Thymus (tissue), 14 donors: ENCODE results near the gene GYPC. TPM values are rescaled to one million over a fixed set of nuclear protein-coding genes. Genes with fewer than 3 reads are reported as not detected.

Experiments used
- DNase-seq, 9 donors: peaks; one replicate each; pipeline ENCODE4 v3.0.0-alpha.2; 2013; ENCODE audit warnings: low spot score in 9 of 9, low read depth in 6 of 9, missing footprints in 1 of 9
- H3K27ac ChIP-seq, 2 donors: one replicate each; pipeline ENCODE4 v1.5.1; 2013; ENCODE audit warnings: control low read depth in 1 of 2, low read depth in 1 of 2, low read length in 1 of 2, mild to moderate bottlenecking in 1 of 2, moderate library complexity in 1 of 2
- H3K27me3 ChIP-seq, 2 donors: one replicate each; pipeline ENCODE4 v1.5.1; 2013; ENCODE audit warnings: low read length in 1 of 2; ENCODE audit not compliant: control insufficient read depth in 2 of 2, insufficient read depth in 1 of 2
- H3K36me3 ChIP-seq, 2 donors: one replicate each; pipeline ENCODE4 v1.5.1; 2013; ENCODE audit warnings: low read length in 1 of 2, mild to moderate bottlenecking in 1 of 2, moderate library complexity in 1 of 2; ENCODE audit not compliant: control insufficient read depth in 2 of 2, insufficient read depth in 2 of 2
- H3K4me1 ChIP-seq, 2 donors: one replicate each; pipeline ENCODE4 v1.5.1; 2013; ENCODE audit warnings: low read length in 2 of 2; ENCODE audit not compliant: control insufficient read depth in 2 of 2, insufficient read depth in 2 of 2
- H3K4me3 ChIP-seq, 2 donors: one replicate each; pipeline ENCODE4 v1.5.1; 2013; ENCODE audit warnings: low read length in 2 of 2, control low read depth in 1 of 2, mild to moderate bottlenecking in 1 of 2
- H3K9me3 ChIP-seq, 2 donors: one replicate each; pipeline ENCODE4 v1.5.1; 2013; ENCODE audit warnings: low read length in 1 of 2, mild to moderate bottlenecking in 1 of 2; ENCODE audit not compliant: control insufficient read depth in 2 of 2, insufficient read depth in 1 of 2
- WGBS: extraction: QIAGEN DNeasy Blood & Tissue Kit; methylation state at CpG from one replicate; pipeline ENCODE4 v1.1.7; 2013; 5-methylcytosine and 5-hydroxymethylcytosine counted together
- long read RNA-seq, 10 donors: transcript quantifications; one replicate each; lab custom pipeline, GENCODE V29; 2026
- polyA plus RNA-seq: library from polyadenylated mRNA; stranded (reverse); fragments of 200-250 nt; gene quantifications from one replicate; pipeline ENCODE4 v1.2.3, GENCODE V29; 2013
- total RNA-seq: library from RNA; stranded (reverse); fragments of 120-200 nt; gene quantifications from one replicate; pipeline ENCODE4 v1.2.4, GENCODE V29; 2013
- donor health status: healthy.

GYPC gene
- total RNA-seq (83.2 TPM), polyA plus RNA-seq (136 TPM)
- long read RNA-seq, donor 1, transcript GYPC-201 (4 exons, 1,246 nt): major isoform, 6 of 7 reads
- long read RNA-seq, donor 1, partial matches to known transcripts: 0 of 7 reads
- long read RNA-seq, donor 1, other reads (novel, unspliced or antisense): 0 of 7 reads
- long read RNA-seq, donor 2, transcript GYPC-203 (3 exons, 932 nt): minor isoform, 12 of 83 reads
- long read RNA-seq, donor 2, transcript GYPC-201 (4 exons, 1,246 nt): major isoform, 64 of 83 reads
- long read RNA-seq, donor 2, partial matches to known transcripts: 5 of 83 reads
- long read RNA-seq, donor 2, other reads (novel, unspliced or antisense): 0 of 83 reads
- long read RNA-seq, donor 3, transcript GYPC-201 (4 exons, 1,246 nt): major isoform, 46 of 275 reads
- long read RNA-seq, donor 3, transcript GYPC-203 (3 exons, 932 nt): minor isoform, 5 of 275 reads
- long read RNA-seq, donor 3, partial matches to known transcripts: 224 of 275 reads
- long read RNA-seq, donor 3, other reads (novel, unspliced or antisense): 0 of 275 reads
- long read RNA-seq, donor 4, transcript GYPC-201 (4 exons, 1,246 nt): major isoform, 27 of 29 reads
- long read RNA-seq, donor 4, partial matches to known transcripts: 0 of 29 reads
- long read RNA-seq, donor 4, other reads (novel, unspliced or antisense): 0 of 29 reads
- long read RNA-seq, donor 5, transcript GYPC-203 (3 exons, 932 nt): minor isoform, 16 of 460 reads
- long read RNA-seq, donor 5, transcript GYPC-201 (4 exons, 1,246 nt): major isoform, 73 of 460 reads
- long read RNA-seq, donor 5, partial matches to known transcripts: 371 of 460 reads
- long read RNA-seq, donor 5, other reads (novel, unspliced or antisense): 0 of 460 reads
- long read RNA-seq, donor 6, transcript GYPC-203 (3 exons, 932 nt): minor isoform, 11 of 94 reads
- long read RNA-seq, donor 6, transcript GYPC-201 (4 exons, 1,246 nt): major isoform, 49 of 94 reads
- long read RNA-seq, donor 6, partial matches to known transcripts: 34 of 94 reads
- long read RNA-seq, donor 6, other reads (novel, unspliced or antisense): 0 of 94 reads
- long read RNA-seq, donor 7, transcript GYPC-201 (4 exons, 1,246 nt): major isoform, 52 of 61 reads
- long read RNA-seq, donor 7, transcript GYPC-203 (3 exons, 932 nt): minor isoform, 9 of 61 reads
- long read RNA-seq, donor 7, partial matches to known transcripts: 0 of 61 reads
- long read RNA-seq, donor 7, other reads (novel, unspliced or antisense): 0 of 61 reads
- long read RNA-seq, donor 8, transcript GYPC-201 (4 exons, 1,246 nt): major isoform, 21 of 24 reads
- long read RNA-seq, donor 8, partial matches to known transcripts: 0 of 24 reads
- long read RNA-seq, donor 8, other reads (novel, unspliced or antisense): 0 of 24 reads
- long read RNA-seq, donor 9, transcript GYPC-201 (4 exons, 1,246 nt): major isoform, 26 of 107 reads
- long read RNA-seq, donor 9, partial matches to known transcripts: 76 of 107 reads
- long read RNA-seq, donor 9, other reads (novel, unspliced or antisense): 0 of 107 reads
- long read RNA-seq, donor 10, transcript GYPC-201 (4 exons, 1,246 nt): major isoform, 48 of 201 reads
- long read RNA-seq, donor 10, partial matches to known transcripts: 150 of 201 reads
- long read RNA-seq, donor 10, other reads (novel, unspliced or antisense): 0 of 201 reads

- H3K27me3 ChIP-seq: no peaks in the 10 kb centered on the region
- DNase-seq: peak in 7 of 9 donors; percentile 22 to 74 (median 40)
- H3K4me1 ChIP-seq: peaks cover 23 to 50% of the 10 kb centered on the region in 2 donors
- peak within 1 kb of the TSS; percentile 56 to 76 for H3K4me3 ChIP-seq
- WGBS: 12% methylated on average over 51 of the region's 51 CpGs
- H3K36me3 ChIP-seq: no peaks in the 10 kb centered on the region
- no peaks in the 10 kb centered on the region for H3K9me3 ChIP-seq
- H3K27ac ChIP-seq: peak within 1 kb of the TSS; percentile 91 to 92
These were observed at the start of gene GYPC for GRCh38 chr2:126655500-126656430. Gene GYPC, plus strand, starts transcription at chr2:126656158. Its CDS starts 106 bp downstream, at chr2:126656264.

GRCh38 chr2:126614524-126615227 is 41.3 kb upstream of the GYPC start:
- Histone ChIP-seq H3K27ac (no peak overlapping the region), H3K27me3 (no peaks in the 10 kb centered on the region), H3K4me3 (no peak overlapping the region), H3K4me1 (no peaks in the 10 kb centered on the region), H3K36me3 (no peaks in the 10 kb centered on the region), H3K9me3 (no peaks in the 10 kb centered on the region)
- no peak for DNase-seq
- 83% methylated on average over 1 of the region's 1 CpG for WGBS

DNA sequence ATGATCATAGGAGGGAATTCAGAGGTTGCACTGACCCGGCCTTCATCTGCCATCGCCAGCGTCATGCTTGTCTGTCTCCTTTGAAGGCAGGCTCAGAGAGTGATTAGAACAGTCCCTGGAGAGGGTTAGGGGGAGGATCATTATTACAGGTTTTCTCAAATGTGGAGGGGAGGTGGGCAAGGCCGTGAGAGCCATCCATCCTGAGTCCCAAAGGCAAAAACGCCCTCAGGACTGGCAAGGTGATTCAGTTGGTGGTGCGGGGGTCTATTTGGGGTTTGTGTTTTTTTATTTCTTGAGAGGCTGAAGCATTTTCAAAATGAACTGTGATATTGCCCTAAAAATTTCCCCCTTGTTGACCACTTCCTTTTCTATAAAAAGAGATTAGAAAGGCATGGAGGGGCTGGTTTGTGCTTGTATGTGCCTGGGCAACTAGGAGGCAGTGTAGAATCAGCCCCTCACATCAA is 39.3 kb upstream of the GYPC start:
- no peaks in the 10 kb centered on the region for H3K4me1 ChIP-seq
- peaks cover 0 to 5% of the 10 kb centered on the region in 2 donors for H3K9me3 ChIP-seq
- no peak overlapping the region for H3K27ac ChIP-seq
- WGBS: 82% methylated on average over 6 of the region's 6 CpGs
- H3K4me3 ChIP-seq: no peak overlapping the region
- H3K36me3 ChIP-seq: no peaks in the 10 kb centered on the region
- DNase-seq: no peak
- H3K27me3 ChIP-seq: no peaks in the 10 kb centered on the region

DNA sequence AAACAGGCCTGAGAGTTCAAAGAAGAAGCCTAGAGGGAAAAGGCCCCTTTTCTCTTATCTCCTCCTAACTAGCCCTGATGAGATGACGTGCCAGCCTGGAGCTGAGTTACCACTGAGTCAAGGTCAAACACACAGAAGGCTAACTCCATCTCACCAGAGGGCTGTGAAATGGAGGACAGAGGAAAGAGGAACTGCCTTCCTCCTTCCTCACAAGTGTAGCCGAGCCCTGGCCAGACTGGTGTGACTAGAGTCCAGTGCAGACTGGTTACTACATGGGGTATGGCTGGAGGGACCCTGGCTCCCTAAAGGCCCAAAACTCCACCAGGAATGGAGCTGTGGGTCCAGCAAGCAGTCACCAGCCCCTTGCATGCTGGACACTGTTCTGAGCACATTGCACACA is 35.7 kb upstream of the GYPC start:
- no peak for DNase-seq
- H3K27me3 ChIP-seq: no peaks in the 10 kb centered on the region
- no peaks in the 10 kb centered on the region for H3K36me3 ChIP-seq
- no peaks in the 10 kb centered on the region for H3K4me1 ChIP-seq
- H3K9me3 ChIP-seq: peaks cover 0 to 8% of the 10 kb centered on the region in 2 donors
- no peak overlapping the region for H3K27ac ChIP-seq
- no peak overlapping the region for H3K4me3 ChIP-seq
- 99% methylated on average over 2 of the region's 2 CpGs for WGBS

DNA sequence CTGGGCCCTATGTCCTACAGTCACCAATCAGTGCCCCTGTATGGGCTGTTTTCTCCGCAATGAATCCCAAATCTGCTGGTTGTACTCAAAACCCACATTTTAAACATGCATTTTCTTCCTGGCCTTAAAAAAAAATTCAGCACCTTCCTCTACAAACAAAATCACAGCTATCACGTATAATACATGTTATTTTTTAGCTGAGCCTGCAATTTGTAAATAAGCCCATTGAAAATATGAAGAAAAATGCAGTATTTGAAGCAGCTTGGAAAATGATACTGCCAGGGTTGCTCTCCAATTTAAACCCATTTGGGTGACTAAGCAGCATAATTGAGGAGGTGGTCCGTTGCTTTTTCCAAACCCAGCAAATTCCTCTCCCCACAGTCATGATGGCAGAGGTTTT is 33.0 kb upstream of the GYPC start:
- 92% methylated on average over 3 of the region's 3 CpGs for WGBS
- Histone ChIP-seq H3K4me3 (no peak overlapping the region), H3K36me3 (no peaks in the 10 kb centered on the region), H3K9me3 (peaks cover 0 to 8% of the 10 kb centered on the region in 2 donors), H3K27me3 (no peaks in the 10 kb centered on the region), H3K27ac (no peak overlapping the region), H3K4me1 (no peaks in the 10 kb centered on the region)
- DNase-seq: no peak

DNA sequence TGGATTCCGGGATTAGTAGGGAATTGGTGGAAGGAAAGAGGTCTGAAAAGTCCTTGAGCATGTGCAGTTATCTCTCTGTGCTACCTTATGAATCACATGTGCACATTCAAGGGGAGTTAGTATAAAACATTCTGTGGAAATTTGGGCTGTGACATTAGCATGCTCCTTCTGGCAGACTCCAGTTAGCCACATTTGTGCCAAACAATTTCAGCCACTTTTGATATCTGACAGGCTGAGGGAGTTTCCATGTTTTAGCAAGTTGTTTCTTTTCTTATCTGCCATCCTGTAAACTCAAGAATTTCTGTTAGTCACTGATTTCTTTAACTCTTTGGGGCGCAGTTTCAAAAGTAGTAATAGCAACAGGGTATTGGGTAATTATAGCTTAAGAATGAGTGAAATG is 28.3 kb upstream of the GYPC start:
- Histone ChIP-seq H3K4me1 (no peaks in the 10 kb centered on the region), H3K27me3 (no peaks in the 10 kb centered on the region), H3K36me3 (no peaks in the 10 kb centered on the region), H3K4me3 (no peak overlapping the region), H3K27ac (no peak overlapping the region), H3K9me3 (no peaks in the 10 kb centered on the region)
- DNase-seq: no peak
- 94% methylated on average over 2 of the region's 2 CpGs for WGBS

DNA sequence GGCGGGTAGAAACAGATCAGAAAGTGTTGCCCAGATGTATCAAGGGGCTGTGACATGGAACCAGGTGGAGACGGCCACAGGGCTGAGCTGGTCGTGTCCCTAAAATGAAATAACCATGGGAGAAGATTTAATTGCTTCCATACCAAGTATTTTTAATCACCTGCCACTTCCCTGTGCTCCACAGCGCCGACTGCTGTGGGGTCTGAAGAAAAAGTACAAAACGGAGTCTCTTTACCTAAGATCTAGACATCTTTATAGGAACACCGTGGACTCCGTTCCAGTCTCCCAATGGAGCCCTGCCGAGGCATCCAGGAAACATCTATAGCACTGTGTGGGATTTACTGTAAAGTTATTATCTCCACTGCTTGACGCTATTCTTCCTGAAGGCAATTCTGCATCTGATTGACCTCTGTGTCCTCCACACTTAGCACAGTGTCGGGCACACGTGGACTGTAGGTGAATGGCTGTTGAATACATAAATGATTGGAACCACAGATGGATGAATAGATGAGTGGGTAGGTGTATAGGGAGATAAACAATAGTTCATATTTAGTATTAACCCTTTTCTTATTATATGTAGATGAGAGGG is 21.6 kb upstream of the GYPC start:
- H3K27ac ChIP-seq: no peak overlapping the region
- H3K4me3 ChIP-seq: no peak overlapping the region
- no peaks in the 10 kb centered on the region for H3K36me3 ChIP-seq
- no peaks in the 10 kb centered on the region for H3K4me1 ChIP-seq
- no peaks in the 10 kb centered on the region for H3K27me3 ChIP-seq
- WGBS: 50% methylated on average over 12 of the region's 12 CpGs
- DNase-seq: peak in 1 of 9 donors; percentile 21
- no peaks in the 10 kb centered on the region for H3K9me3 ChIP-seq
